HepG2 (cell line): ENCODE measurements around the gene CLASP2.

Experiments
- EZH2 ChIP-seq: conservative IDR thresholded peaks from 2 replicates; pipeline ENCODE4 v1.6.1; 2012; ENCODE audit warnings: mild to moderate bottlenecking, low read depth, low read length, moderate library complexity
- RELA ChIP-seq: sonication (generic); formaldehyde crosslinking; IDR thresholded peaks from 2 replicates; pipeline ENCODE4 v1.4.0; 2020; ENCODE audit warnings: missing genetic modification reagents
- STAG1 ChIP-seq: sonication (generic); formaldehyde crosslinking; IDR thresholded peaks from 2 replicates; pipeline ENCODE4 v1.4.0; 2020; ENCODE audit warnings: missing genetic modification reagents
- ZNF501 ChIP-seq: sonication (generic); formaldehyde crosslinking; IDR thresholded peaks from 2 replicates; pipeline ENCODE4 v1.5.1; 2020; ENCODE audit warnings: mild to moderate bottlenecking, moderate library complexity, missing genetic modification reagents
- ZNF552 ChIP-seq: sonication (generic); formaldehyde crosslinking; IDR thresholded peaks from 2 replicates; pipeline ENCODE4 v1.9.0; 2022; ENCODE audit warnings: missing genetic modification reagents, mild to moderate bottlenecking, borderline replicate concordance
- TF ChIP-seq, protein P1 (sequence below): sonication (generic); formaldehyde crosslinking; IDR thresholded peaks from 2 replicates; pipeline ENCODE4 v1.5.0; 2020; ENCODE audit warnings: mild to moderate bottlenecking, missing genetic modification reagents, moderate library complexity
- TF ChIP-seq, protein P2 (sequence below), 2 experiments: fragments of 450-650 bp in 1 of 2; sonication (generic) in 1 of 2; formaldehyde crosslinking in 1 of 2; IDR thresholded peaks; 2 replicates each; pipeline versions ENCODE4 v1.6.1 to v1.8.0; 2016 to 2022; ENCODE audit warnings: antibody characterized with exemption in 1 of 2, mild to moderate bottlenecking in 1 of 2, missing genetic modification reagents in 1 of 2
- TF ChIP-seq, protein P3 (sequence below): sonication (generic); formaldehyde crosslinking; IDR thresholded peaks from 2 replicates; pipeline ENCODE4 v1.4.0; 2020; ENCODE audit warnings: mild to moderate bottlenecking, missing genetic modification reagents

DNA sequence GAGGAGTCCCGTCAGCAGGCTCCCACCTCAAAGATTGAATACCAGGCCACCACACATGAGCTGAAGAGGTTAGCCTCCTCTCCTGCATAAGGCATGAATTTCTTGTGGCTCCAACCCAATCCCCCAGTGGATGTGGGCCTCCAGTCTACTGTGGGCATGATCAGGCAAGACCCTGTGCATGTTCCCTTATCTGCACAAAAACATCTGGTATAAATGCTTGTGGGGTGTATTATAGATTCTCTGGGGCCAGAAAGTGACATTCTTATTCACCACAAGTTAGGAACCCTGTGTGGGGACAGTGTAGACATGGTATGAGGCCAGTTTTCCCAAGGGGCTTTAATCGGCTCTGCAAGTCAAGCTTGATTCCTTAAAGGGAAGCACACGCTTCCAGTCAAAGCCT, 259.6 kb downstream of the CLASP2 start:
- TF ChIP-seq ZNF552 (CRISPR knock-in tag) (no peak), STAG1 (CRISPR knock-in tag) (no peak), EZH2 (no peak), RELA (CRISPR knock-in tag) (no peak), ZNF501 (CRISPR knock-in tag) (no peak)
- TF ChIP-seq, protein P1, sequence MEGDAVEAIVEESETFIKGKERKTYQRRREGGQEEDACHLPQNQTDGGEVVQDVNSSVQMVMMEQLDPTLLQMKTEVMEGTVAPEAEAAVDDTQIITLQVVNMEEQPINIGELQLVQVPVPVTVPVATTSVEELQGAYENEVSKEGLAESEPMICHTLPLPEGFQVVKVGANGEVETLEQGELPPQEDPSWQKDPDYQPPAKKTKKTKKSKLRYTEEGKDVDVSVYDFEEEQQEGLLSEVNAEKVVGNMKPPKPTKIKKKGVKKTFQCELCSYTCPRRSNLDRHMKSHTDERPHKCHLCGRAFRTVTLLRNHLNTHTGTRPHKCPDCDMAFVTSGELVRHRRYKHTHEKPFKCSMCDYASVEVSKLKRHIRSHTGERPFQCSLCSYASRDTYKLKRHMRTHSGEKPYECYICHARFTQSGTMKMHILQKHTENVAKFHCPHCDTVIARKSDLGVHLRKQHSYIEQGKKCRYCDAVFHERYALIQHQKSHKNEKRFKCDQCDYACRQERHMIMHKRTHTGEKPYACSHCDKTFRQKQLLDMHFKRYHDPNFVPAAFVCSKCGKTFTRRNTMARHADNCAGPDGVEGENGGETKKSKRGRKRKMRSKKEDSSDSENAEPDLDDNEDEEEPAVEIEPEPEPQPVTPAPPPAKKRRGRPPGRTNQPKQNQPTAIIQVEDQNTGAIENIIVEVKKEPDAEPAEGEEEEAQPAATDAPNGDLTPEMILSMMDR (CRISPR knock-in tag): no peak
- TF ChIP-seq, protein P2, sequence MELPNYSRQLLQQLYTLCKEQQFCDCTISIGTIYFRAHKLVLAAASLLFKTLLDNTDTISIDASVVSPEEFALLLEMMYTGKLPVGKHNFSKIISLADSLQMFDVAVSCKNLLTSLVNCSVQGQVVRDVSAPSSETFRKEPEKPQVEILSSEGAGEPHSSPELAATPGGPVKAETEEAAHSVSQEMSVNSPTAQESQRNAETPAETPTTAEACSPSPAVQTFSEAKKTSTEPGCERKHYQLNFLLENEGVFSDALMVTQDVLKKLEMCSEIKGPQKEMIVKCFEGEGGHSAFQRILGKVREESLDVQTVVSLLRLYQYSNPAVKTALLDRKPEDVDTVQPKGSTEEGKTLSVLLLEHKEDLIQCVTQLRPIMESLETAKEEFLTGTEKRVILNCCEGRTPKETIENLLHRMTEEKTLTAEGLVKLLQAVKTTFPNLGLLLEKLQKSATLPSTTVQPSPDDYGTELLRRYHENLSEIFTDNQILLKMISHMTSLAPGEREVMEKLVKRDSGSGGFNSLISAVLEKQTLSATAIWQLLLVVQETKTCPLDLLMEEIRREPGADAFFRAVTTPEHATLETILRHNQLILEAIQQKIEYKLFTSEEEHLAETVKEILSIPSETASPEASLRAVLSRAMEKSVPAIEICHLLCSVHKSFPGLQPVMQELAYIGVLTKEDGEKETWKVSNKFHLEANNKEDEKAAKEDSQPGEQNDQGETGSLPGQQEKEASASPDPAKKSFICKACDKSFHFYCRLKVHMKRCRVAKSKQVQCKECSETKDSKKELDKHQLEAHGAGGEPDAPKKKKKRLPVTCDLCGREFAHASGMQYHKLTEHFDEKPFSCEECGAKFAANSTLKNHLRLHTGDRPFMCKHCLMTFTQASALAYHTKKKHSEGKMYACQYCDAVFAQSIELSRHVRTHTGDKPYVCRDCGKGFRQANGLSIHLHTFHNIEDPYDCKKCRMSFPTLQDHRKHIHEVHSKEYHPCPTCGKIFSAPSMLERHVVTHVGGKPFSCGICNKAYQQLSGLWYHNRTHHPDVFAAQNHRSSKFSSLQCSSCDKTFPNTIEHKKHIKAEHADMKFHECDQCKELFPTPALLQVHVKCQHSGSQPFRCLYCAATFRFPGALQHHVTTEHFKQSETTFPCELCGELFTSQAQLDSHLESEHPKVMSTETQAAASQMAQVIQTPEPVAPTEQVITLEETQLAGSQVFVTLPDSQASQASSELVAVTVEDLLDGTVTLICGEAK (IDR thresholded peaks at IDR 0.05): no peak
- TF ChIP-seq, protein P2 (CRISPR knock-in tag; IDR thresholded peaks at IDR 0.05): no peak
- TF ChIP-seq, protein P3, sequence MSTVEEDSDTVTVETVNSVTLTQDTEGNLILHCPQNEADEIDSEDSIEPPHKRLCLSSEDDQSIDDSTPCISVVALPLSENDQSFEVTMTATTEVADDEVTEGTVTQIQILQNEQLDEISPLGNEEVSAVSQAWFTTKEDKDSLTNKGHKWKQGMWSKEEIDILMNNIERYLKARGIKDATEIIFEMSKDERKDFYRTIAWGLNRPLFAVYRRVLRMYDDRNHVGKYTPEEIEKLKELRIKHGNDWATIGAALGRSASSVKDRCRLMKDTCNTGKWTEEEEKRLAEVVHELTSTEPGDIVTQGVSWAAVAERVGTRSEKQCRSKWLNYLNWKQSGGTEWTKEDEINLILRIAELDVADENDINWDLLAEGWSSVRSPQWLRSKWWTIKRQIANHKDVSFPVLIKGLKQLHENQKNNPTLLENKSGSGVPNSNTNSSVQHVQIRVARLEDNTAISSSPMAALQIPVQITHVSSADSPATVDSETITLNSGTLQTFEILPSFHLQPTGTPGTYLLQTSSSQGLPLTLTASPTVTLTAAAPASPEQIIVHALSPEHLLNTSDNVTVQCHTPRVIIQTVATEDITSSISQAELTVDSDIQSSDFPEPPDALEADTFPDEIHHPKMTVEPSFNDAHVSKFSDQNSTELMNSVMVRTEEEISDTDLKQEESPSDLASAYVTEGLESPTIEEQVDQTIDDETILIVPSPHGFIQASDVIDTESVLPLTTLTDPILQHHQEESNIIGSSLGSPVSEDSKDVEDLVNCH (CRISPR knock-in tag): no peak
